HepG2 (cell line): Measurements from ENCODE around the gene DYNLT2B. TPM values are rescaled to one million over a fixed set of nuclear protein-coding genes. Genes with fewer than 3 reads are reported as not detected.
A peak's percentile ranks its signal among the peaks of the same experiment; 100 is the strongest.

ENCODE experiments used
- ATAC-seq: fragments of 200-7000 bp; cut with Tn5 transposase; 3 replicates; pipeline ENCODE4 v1.9.1; 2020; ENCODE audit warnings: mild to moderate bottlenecking, moderate library complexity
- BruUV-seq: library from RNA; stranded (reverse); fragments of 400-500 nt; replicated peaks from 2 replicates; lab custom pipeline; 2021; lab: Mats Ljungman, UMichigan
- CTCF ChIA-PET: fragments of 300-600 bp; formaldehyde crosslinking; extraction: SDS; loops from one replicate; lab custom pipeline; 2021; ENCODE audit warnings: low total read pairs, inconsistent platforms, low intra/inter-chr PET ratio; lab: Yijun Ruan, JAX
- POLR2A ChIA-PET: fragments of 350-600 bp; sonication (Branson Sonifier 250); formaldehyde crosslinking; loops from one replicate; lab custom pipeline; 2020; ENCODE audit warnings: antibody characterized with exemption, inconsistent platforms; lab: Yijun Ruan, JAX
- DNase-seq: peaks from one replicate; pipeline ENCODE4 v3.0.0-alpha.2; 2015; ENCODE audit warnings: low spot score
- FAIRE-seq: peaks from 3 replicates; lab custom pipeline; 2011; peaks lifted over from hg19 to GRCh38; lab: Jason Lieb, UNC
- H2AFZ ChIP-seq: one replicate; pipeline ENCODE4 v1.6.1; 2011; ENCODE audit warnings: low read length, inconsistent platforms
- H3K27ac ChIP-seq: fragments of 300-600 bp; 3 replicates; pipeline ENCODE4 v1.8.0; 2011; ENCODE audit warnings: mixed run types, mild to moderate bottlenecking, mixed read lengths, low read length, inconsistent platforms; ENCODE audit not compliant: insufficient read depth; ENCODE audit errors: extremely low read length
- H3K27me3 ChIP-seq, 2 experiments: fragments of 200-600 bp in 1 of 2; 2 replicates in 1 of 2; 3 replicates in 1 of 2; pipeline versions ENCODE4 v1.6.0 to v1.8.0; 2011; ENCODE audit warnings: low read length in 2 of 2, mild to moderate bottlenecking in 2 of 2, moderate library complexity in 2 of 2, inconsistent platforms in 1 of 2; ENCODE audit not compliant: insufficient read depth in 2 of 2, control insufficient read depth in 1 of 2
- H3K36me3 ChIP-seq, 2 experiments: fragments of 200-600 bp in 1 of 2; replicated peaks in 1 of 2; 2 replicates in 1 of 2; 3 replicates in 1 of 2; pipeline versions ENCODE4 v1.5.1 to v1.8.0; 2011; ENCODE audit warnings: low read length in 2 of 2, inconsistent platforms in 1 of 2; ENCODE audit not compliant: insufficient read depth in 2 of 2, control insufficient read depth in 1 of 2
- H3K4me1 ChIP-seq: 2 replicates; pipeline ENCODE4 v1.5.1; 2012; ENCODE audit warnings: low read length, inconsistent platforms; ENCODE audit not compliant: insufficient read depth
- H3K4me2 ChIP-seq: 2 replicates; pipeline ENCODE4 v1.6.0; 2011; ENCODE audit warnings: low read depth, low read length, inconsistent platforms
- H3K4me3 ChIP-seq, 3 experiments: fragments of 200-600 bp in 1 of 3; sonication (generic), shearing (Covaris generic) in 1 of 3; replicated peaks in 1 of 3; 2 replicates each; pipeline ENCODE4 v1.5.1; 2011 to 2016; ENCODE audit warnings: low read length in 3 of 3, inconsistent platforms in 2 of 3, low read depth in 2 of 3, mild to moderate bottlenecking in 2 of 3, control low read depth in 1 of 3, mixed read lengths in 1 of 3; ENCODE audit not compliant: insufficient read depth in 1 of 3
- H3K79me2 ChIP-seq: one replicate; pipeline ENCODE4 v1.6.1; 2011; ENCODE audit warnings: low read length, inconsistent platforms; ENCODE audit not compliant: insufficient read depth
- H3K9ac ChIP-seq: 2 replicates; pipeline ENCODE4 v1.6.0; 2011; ENCODE audit warnings: mild to moderate bottlenecking, low read depth, low read length, inconsistent platforms; ENCODE audit not compliant: insufficient read depth
- H3K9me3 ChIP-seq: 2 replicates; pipeline ENCODE4 v1.5.1; 2012; ENCODE audit warnings: mild to moderate bottlenecking, low read length
- H4K20me1 ChIP-seq: 2 replicates; pipeline ENCODE4 v1.6.0; 2011; ENCODE audit warnings: inconsistent platforms, mild to moderate bottlenecking, low read length, moderate library complexity; ENCODE audit not compliant: insufficient read depth
- CC2D1A ChIP-seq: sonication (generic); formaldehyde crosslinking; IDR thresholded peaks from 2 replicates; pipeline ENCODE4 v1.8.1; 2023; ENCODE audit warnings: mild to moderate bottlenecking, missing genetic modification reagents
- FOXA1 ChIP-seq, 2 experiments: fragments of 450-650 bp in 1 of 2; sonication (generic) in 1 of 2; formaldehyde crosslinking in 1 of 2; IDR thresholded peaks; 2 replicates each; pipeline versions ENCODE4 v1.4.0 to v1.6.1; 2016 to 2020; ENCODE audit warnings: missing genetic modification reagents in 1 of 2
- FOXA3 ChIP-seq: IDR thresholded peaks from 2 replicates; pipeline ENCODE4 v1.6.1; 2016; ENCODE audit warnings: missing genetic modification reagents, missing compliant biosample characterization
- KAT2B ChIP-seq: fragments of 150-350 bp; IDR thresholded peaks from 2 replicates; pipeline ENCODE4 v1.6.1; 2014; ENCODE audit warnings: low read depth, low read length, borderline replicate concordance
- MED8 ChIP-seq: sonication (generic); formaldehyde crosslinking; IDR thresholded peaks from 2 replicates; pipeline ENCODE4 v1.8.1; 2023; ENCODE audit warnings: mild to moderate bottlenecking, missing genetic modification reagents; ENCODE audit not compliant: insufficient replicate concordance
- MTA3 ChIP-seq: sonication (generic); formaldehyde crosslinking; IDR thresholded peaks from 2 replicates; pipeline ENCODE4 v1.4.0; 2020; ENCODE audit warnings: missing genetic modification reagents
- MXI1 ChIP-seq: IDR thresholded peaks from 3 replicates; pipeline ENCODE4 v1.6.1; 2012; ENCODE audit warnings: low read depth, low read length, inconsistent platforms, borderline replicate concordance
- NAIF1 ChIP-seq: sonication (generic); formaldehyde crosslinking; IDR thresholded peaks from 2 replicates; pipeline ENCODE4 v1.5.0; 2020; ENCODE audit warnings: mild to moderate bottlenecking, missing genetic modification reagents, borderline replicate concordance
- RBM22 ChIP-seq: fragments of 200-400 bp; formaldehyde crosslinking; optimal IDR thresholded peaks from 2 replicates; pipeline ENCODE3; 2017; ENCODE audit warnings: mild to moderate bottlenecking, low read length, moderate library complexity
- RFX5 ChIP-seq: IDR thresholded peaks from 2 replicates; pipeline ENCODE4 v1.6.1; 2011; ENCODE audit warnings: low read depth, low read length, improper control_type of control experiment
- RORA ChIP-seq: sonication (generic); formaldehyde crosslinking; IDR thresholded peaks from 2 replicates; pipeline ENCODE4 v1.5.0; 2020; ENCODE audit warnings: mild to moderate bottlenecking, missing genetic modification reagents, moderate library complexity
- SMARCC2 ChIP-seq: fragments of 450-650 bp; IDR thresholded peaks from 2 replicates; pipeline ENCODE4 v1.6.1; 2017; ENCODE audit warnings: antibody characterized with exemption, mild to moderate bottlenecking
- SMYD3 ChIP-seq: sonication (generic); formaldehyde crosslinking; IDR thresholded peaks from 2 replicates; pipeline ENCODE4 v1.8.1; 2023; ENCODE audit warnings: mild to moderate bottlenecking, missing genetic modification reagents
- SRF ChIP-seq: IDR thresholded peaks from 2 replicates; pipeline ENCODE4 v1.6.1; 2011; ENCODE audit warnings: mild to moderate bottlenecking, low read depth, low read length, moderate library complexity
- TOE1 ChIP-seq: sonication (generic); formaldehyde crosslinking; IDR thresholded peaks from 2 replicates; pipeline ENCODE4 v1.4.0; 2020; ENCODE audit warnings: mild to moderate bottlenecking, missing genetic modification reagents
- ZFP37 ChIP-seq: sonication (generic); formaldehyde crosslinking; IDR thresholded peaks from 2 replicates; pipeline ENCODE4 v1.4.0; 2020; ENCODE audit warnings: missing genetic modification reagents, borderline replicate concordance
- ZFY ChIP-seq: sonication (generic); formaldehyde crosslinking; IDR thresholded peaks from 2 replicates; pipeline ENCODE4 v1.4.0; 2020; ENCODE audit warnings: missing genetic modification reagents
- ZNF296 ChIP-seq: sonication (generic); formaldehyde crosslinking; conservative IDR thresholded peaks from 2 replicates; pipeline ENCODE4 v1.5.0; 2020; ENCODE audit warnings: mild to moderate bottlenecking, missing genetic modification reagents
- ZNF317 ChIP-seq: sonication (generic); formaldehyde crosslinking; IDR thresholded peaks from 2 replicates; pipeline ENCODE4 v1.5.0; 2020; ENCODE audit warnings: mild to moderate bottlenecking, missing genetic modification reagents
- ZNF768 ChIP-seq: sonication (generic); formaldehyde crosslinking; IDR thresholded peaks from 2 replicates; pipeline ENCODE4 v1.4.0; 2020; ENCODE audit warnings: missing genetic modification reagents
- ZNF773 ChIP-seq: sonication (generic); formaldehyde crosslinking; IDR thresholded peaks from 2 replicates; pipeline ENCODE4 v1.4.0; 2020; ENCODE audit warnings: missing genetic modification reagents, borderline replicate concordance
- WGBS: methylation state at CpG from one replicate; pipeline ENCODE4 v1.1.6; 2017; ENCODE audit warnings: low lambda C conversion rate; 5-methylcytosine and 5-hydroxymethylcytosine counted together
- in situ Hi-C: cut with HindIII; loops from 2 replicates; pipeline ENCODE4 v1.10.0; 2017; ENCODE audit warnings: low pct_unique_long_range_greater_than_20kb; ENCODE audit not compliant: extremely low pct_ligation_motif_present
- intact Hi-C: fragments of 100-400 bp; cut with micrococcal nuclease; formaldehyde crosslinking; loops from one replicate; pipeline ENCODE4 v1.10.0; 2022; ENCODE audit not compliant: unreplicated experiment
- polyA plus RNA-seq, 8 experiments: library from polyadenylated mRNA; depleted of rRNA in 3 of 8; stranded (reverse) in 7 of 8; unstranded in 1 of 8; fragments of >200 nt; fragmentation: Illumina TruSeq in 4 of 8; extraction: Trizol in 4 of 8; gene quantifications; 2 replicates each; pipeline versions ENCODE4 v1.2.1 to v1.2.3, GENCODE V29; 2011 to 2016; ENCODE audit warnings: low read depth in 4 of 8, missing spikeins in 1 of 8, mixed read lengths in 1 of 8; ENCODE audit not compliant: insufficient read depth in 1 of 8
- total RNA-seq, 5 experiments: library from RNA; depleted of rRNA; stranded (reverse); fragments of >200 nt; fragmentation: Illumina TruSeq; extraction: Trizol; gene quantifications; 2 replicates each; pipeline ENCODE4 v1.2.3, GENCODE V29; 2016; ENCODE audit warnings: low read depth in 1 of 5
- TF ChIP-seq, protein P1 (sequence below): sonication (generic); formaldehyde crosslinking; IDR thresholded peaks from 2 replicates; pipeline ENCODE4 v1.5.0; 2020; ENCODE audit warnings: mild to moderate bottlenecking, missing genetic modification reagents
- TF ChIP-seq, protein P2 (sequence below): sonication (generic); formaldehyde crosslinking; IDR thresholded peaks from 2 replicates; pipeline ENCODE4 v1.4.0; 2020; ENCODE audit warnings: mild to moderate bottlenecking, missing genetic modification reagents
- TF ChIP-seq, protein P3 (sequence below): sonication (generic); formaldehyde crosslinking; conservative IDR thresholded peaks from 2 replicates; pipeline ENCODE4 v1.4.0; 2020; ENCODE audit warnings: missing genetic modification reagents

Gene DYNLT2B
- total and polyA plus RNA-seq, 2 of the 13 experiments (the other 11 are each of a cell fraction or from before 2014, with no cell fraction given), result 4.0 to 7.0 TPM

GRCh38 chr3:196287440-196288140 is 30.4 kb downstream of the DYNLT2B start, which contains the start of gene PCYT1A:
Gene PCYT1A (minus strand): TSS chr3:196287726. CDS start chr3:196270531, 17,195 bp downstream.
- peak within 1 kb of the TSS; percentile 84 for H3K4me2 ChIP-seq
- BruUV-seq, result no TSS peak
- peak within 1 kb of the TSS; percentile 78 to 94 (median 87) for H3K4me3 ChIP-seq
- DNase-seq (peak; percentile 93), ATAC-seq (peak; percentile 94), FAIRE-seq (peak; percentile 92)
- peak within 1 kb of the TSS; percentile 87 for H3K27ac ChIP-seq
- peak within 1 kb of the TSS; percentile 82 for H3K9ac ChIP-seq
- ChIA-PET CTCF (no interaction called here), POLR2A (interaction anchor here (0.8 to 1.4 kb wide), 4 partner anchors 29 to 60 kb away, joined by 3 to 5 read pairs (median 3); partner anchors contain the start of gene DYNLT2B)
- no peaks in the 10 kb centered on the region for H4K20me1 ChIP-seq
- 0% methylated on average over 14 of the region's 55 CpGs for WGBS
- H3K27me3 ChIP-seq, result no peaks in the 10 kb centered on the region; a peak in 2 of 5 replicates
- in situ Hi-C loops (no loop called here), intact Hi-C loops (no loop called here)
- H3K9me3 ChIP-seq, result no peaks in the 10 kb centered on the region
- H3K4me1 ChIP-seq, result peaks cover 45% of the 10 kb centered on the region
- peak within 1 kb of the TSS; percentile 46 for H2AFZ ChIP-seq
- H3K36me3 ChIP-seq, result no peaks in the 10 kb centered on the region
- H3K79me2 ChIP-seq, result peaks cover 39% of the 10 kb centered on the region
- TF ChIP-seq NAIF1 (CRISPR knock-in tag) (peak; percentile 67; the same call in 1 of the 2 replicates), ZFY (CRISPR knock-in tag) (peak; percentile 98), SMYD3 (CRISPR knock-in tag) (no peak; the same call in 1 of the 2 replicates), FOXA1 (IDR thresholded peaks at IDR 0.05) (no peak), FOXA1 (CRISPR knock-in tag; IDR thresholded peaks at IDR 0.05) (no peak), CC2D1A (CRISPR knock-in tag) (no peak), FOXA3 (no peak; the same call in 1 of the 2 replicates), SMARCC2 (no peak), ZNF773 (CRISPR knock-in tag) (0 out of 2 replicates have a peak, but pooled peaks have one; percentile 91), ZFP37 (CRISPR knock-in tag) (peak; percentile 50; the same call in 1 of the 2 replicates), ZNF768 (CRISPR knock-in tag) (peak; percentile 53; the same call in 1 of the 2 replicates), RBM22 (no peak), MED8 (CRISPR knock-in tag) (peak; percentile 18), TOE1 (peak; percentile 27; the same call in 1 of the 2 replicates), RFX5 (no peak; the same call in 1 of the 2 replicates), ZNF296 (no peak), ZNF317 (CRISPR knock-in tag) (peak; percentile 76), RORA (CRISPR knock-in tag) (no peak), SRF (no peak), MXI1 (peak; percentile 71; the same call in 1 of the 3 replicates), KAT2B (no peak), MTA3 (no peak)
- TF ChIP-seq, protein P1, sequence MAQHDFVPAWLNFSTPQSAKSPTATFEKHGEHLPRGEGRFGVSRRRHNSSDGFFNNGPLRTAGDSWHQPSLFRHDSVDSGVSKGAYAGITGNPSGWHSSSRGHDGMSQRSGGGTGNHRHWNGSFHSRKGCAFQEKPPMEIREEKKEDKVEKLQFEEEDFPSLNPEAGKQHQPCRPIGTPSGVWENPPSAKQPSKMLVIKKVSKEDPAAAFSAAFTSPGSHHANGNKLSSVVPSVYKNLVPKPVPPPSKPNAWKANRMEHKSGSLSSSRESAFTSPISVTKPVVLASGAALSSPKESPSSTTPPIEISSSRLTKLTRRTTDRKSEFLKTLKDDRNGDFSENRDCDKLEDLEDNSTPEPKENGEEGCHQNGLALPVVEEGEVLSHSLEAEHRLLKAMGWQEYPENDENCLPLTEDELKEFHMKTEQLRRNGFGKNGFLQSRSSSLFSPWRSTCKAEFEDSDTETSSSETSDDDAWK (CRISPR knock-in tag), result no peak
- TF ChIP-seq, protein P2, sequence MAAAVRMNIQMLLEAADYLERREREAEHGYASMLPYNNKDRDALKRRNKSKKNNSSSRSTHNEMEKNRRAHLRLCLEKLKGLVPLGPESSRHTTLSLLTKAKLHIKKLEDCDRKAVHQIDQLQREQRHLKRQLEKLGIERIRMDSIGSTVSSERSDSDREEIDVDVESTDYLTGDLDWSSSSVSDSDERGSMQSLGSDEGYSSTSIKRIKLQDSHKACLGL (CRISPR knock-in tag), result 0 out of 2 replicates have a peak, but pooled peaks have one; percentile 46
- TF ChIP-seq, protein P3, sequence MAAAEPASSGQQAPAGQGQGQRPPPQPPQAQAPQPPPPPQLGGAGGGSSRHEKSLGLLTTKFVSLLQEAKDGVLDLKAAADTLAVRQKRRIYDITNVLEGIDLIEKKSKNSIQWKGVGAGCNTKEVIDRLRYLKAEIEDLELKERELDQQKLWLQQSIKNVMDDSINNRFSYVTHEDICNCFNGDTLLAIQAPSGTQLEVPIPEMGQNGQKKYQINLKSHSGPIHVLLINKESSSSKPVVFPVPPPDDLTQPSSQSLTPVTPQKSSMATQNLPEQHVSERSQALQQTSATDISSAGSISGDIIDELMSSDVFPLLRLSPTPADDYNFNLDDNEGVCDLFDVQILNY (CRISPR knock-in tag), result 0 out of 2 replicates have a peak, but pooled peaks have one; percentile 65
